Hepatocyte (in vitro differentiated cells): ENCODE measurements around the gene GPR3.

ENCODE experiments used
- CTCF ChIP-seq: fragments of 200-600 bp; sonication (generic); IDR thresholded peaks from 2 replicates; pipeline ENCODE4 v1.5.1; 2016; ENCODE audit warnings: antibody characterized with exemption, mild to moderate bottlenecking; ENCODE audit not compliant: poor library complexity
- EZH2phosphoT487 ChIP-seq: fragments of 200-600 bp; sonication (generic); IDR thresholded peaks from one replicate; pipeline ENCODE4 v1.6.1; 2018; ENCODE audit warnings: antibody characterized with exemption, mild to moderate bottlenecking, low read depth, moderate library complexity; ENCODE audit not compliant: unreplicated experiment, severe bottlenecking

- no peak for TF ChIP-seq CTCF
- no peak for TF ChIP-seq EZH2phosphoT487
Measured at GRCh38 chr1:27405074-27405473, 12.7 kb downstream of the GPR3 start.
